Breast epithelium (tissue), 3 donors: ENCODE data around the gene CSNK1D.

ENCODE experiments used
- CTCF ChIP-seq, 3 donors: fragments of 450-650 bp; IDR thresholded peaks; one replicate each; pipeline ENCODE4 v1.5.1; 2016 to 2017; ENCODE audit warnings: antibody characterized with exemption in 3 of 3, mild to moderate bottlenecking in 3 of 3, moderate library complexity in 3 of 3
- POLR2A ChIP-seq: fragments of 450-650 bp; IDR thresholded peaks from one replicate; pipeline ENCODE4 v1.6.1; 2016; ENCODE audit warnings: antibody characterized with exemption, mild to moderate bottlenecking, moderate library complexity
- POLR2AphosphoS5 ChIP-seq, 3 donors: sonication (generic); formaldehyde crosslinking; IDR thresholded peaks; one replicate each; pipeline ENCODE4 v1.6.1; 2017; ENCODE audit warnings: antibody characterized with exemption in 3 of 3

DNA sequence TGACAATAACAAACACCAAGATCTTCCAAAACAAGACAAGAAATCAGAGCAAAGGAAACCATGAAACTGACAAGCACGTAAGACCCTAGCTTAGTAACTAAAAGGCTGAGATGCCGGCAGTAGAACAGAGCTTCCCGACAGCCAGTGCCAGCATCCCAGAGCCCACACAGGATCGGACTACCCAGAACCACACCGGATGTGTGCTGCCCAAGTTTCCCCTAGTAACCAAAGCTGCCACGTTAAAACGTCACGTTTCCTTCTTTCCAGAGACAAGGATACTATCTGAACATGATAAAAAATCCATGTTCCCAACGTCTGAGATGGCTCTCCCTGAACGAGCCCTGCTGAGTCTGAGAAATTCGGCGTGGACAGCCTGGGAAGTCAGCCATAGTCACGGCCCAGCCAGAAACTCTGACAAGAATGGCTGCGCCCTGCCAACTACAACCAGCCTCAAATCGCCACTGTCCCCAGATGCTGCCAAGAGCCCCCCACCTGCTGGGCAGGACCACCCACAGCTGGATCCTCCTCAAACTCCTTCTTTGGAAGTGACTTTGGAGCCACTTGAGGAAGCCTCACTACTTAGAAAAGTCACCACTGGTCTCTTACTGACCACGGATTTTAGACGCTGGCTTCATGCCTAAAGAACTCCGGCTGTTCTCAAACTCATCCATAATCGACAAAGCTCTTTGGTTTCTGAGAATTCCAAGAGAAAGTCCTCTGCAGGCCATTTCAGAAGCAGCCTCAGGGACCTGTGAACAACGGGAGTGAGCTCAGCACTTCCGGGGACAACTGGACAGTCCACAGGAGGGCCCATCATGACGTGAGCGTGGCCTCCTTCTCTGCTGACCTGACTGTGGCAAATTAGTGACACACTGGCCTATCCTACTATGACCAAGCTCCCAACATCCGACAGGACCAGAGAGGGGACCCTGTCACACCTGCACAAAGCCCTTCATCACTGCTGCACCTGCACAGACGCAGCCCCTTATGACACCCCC, 77.5 kb downstream of the CSNK1D start:
- no peak for TF ChIP-seq POLR2AphosphoS5 (IDR thresholded peaks at IDR 0.05)
- TF ChIP-seq POLR2A = no peak
- TF ChIP-seq CTCF (IDR thresholded peaks at IDR 0.05) = no peak
